AG04450 (cell line): ENCODE measurements around the gene SLC35G6. TPM values are rescaled to one million over a fixed set of nuclear protein-coding genes. Genes with fewer than 3 reads are reported as not detected.

Experiments used
- CTCF ChIA-PET: fragments of 300-600, 350-600 bp; formaldehyde crosslinking; extraction: SDS; loops from one replicate; lab custom pipeline; 2022; ENCODE audit warnings: antibody characterized with exemption, inconsistent platforms; lab: Charles Lee
- POLR2A ChIA-PET: fragments of 350-600 bp; formaldehyde crosslinking; extraction: SDS; loops from one replicate; lab custom pipeline; 2021; ENCODE audit warnings: antibody characterized with exemption, inconsistent platforms; lab: Yijun Ruan, JAX
- DNase-seq: peaks from one replicate; pipeline ENCODE4 v3.0.0-alpha.2; 2011; ENCODE audit warnings: low read depth, low spot score
- H3K27ac ChIP-seq: one replicate; pipeline ENCODE4 v1.5.1; 2012; ENCODE audit warnings: low read depth, low read length, control low read depth
- H3K27me3 ChIP-seq: one replicate; pipeline ENCODE4 v1.6.0; 2012; ENCODE audit warnings: low read length; ENCODE audit not compliant: control insufficient read depth, insufficient read depth
- H3K4me3 ChIP-seq: 2 replicates; pipeline ENCODE4 v1.5.1; 2011; ENCODE audit warnings: mild to moderate bottlenecking, low read depth, low read length, control low read depth
- H3K9me3 ChIP-seq: 2 replicates; pipeline ENCODE4 v1.5.1; 2012; ENCODE audit warnings: low read length; ENCODE audit not compliant: control insufficient read depth, insufficient read depth
- CTCF ChIP-seq: IDR thresholded peaks from 2 replicates; pipeline ENCODE4 v1.5.1; 2011; ENCODE audit warnings: low read depth, low read length, control low read depth, inconsistent platforms
- polyA plus RNA-seq: library from polyadenylated mRNA; depleted of rRNA; stranded (reverse); fragments of >200 nt; gene quantifications from 2 replicates; pipeline ENCODE4 v1.2.3, GENCODE V29; 2011

The SLC35G6 gene
- polyA plus RNA-seq, 1 experiment, result not detected

GRCh38 chr17:7511108-7511507 is 29.9 kb downstream of the SLC35G6 start:
- ChIA-PET CTCF (no interaction called here), POLR2A (interaction anchor here (0.6 kb wide), 1 partner anchor 8 kb away, joined by 5 read pairs; no protein-coding TSS in a partner anchor)
- Histone ChIP-seq H3K9me3 (no peaks in the 10 kb centered on the region), H3K27ac (no peak overlapping the region), H3K4me3 (no peak overlapping the region), H3K27me3 (no peaks in the 10 kb centered on the region)
- no peak for TF ChIP-seq CTCF
- DNase-seq, result no peak

GRCh38 chr17:7512105-7512504 is 30.9 kb downstream of the SLC35G6 start:
- H3K27ac ChIP-seq, result no peak overlapping the region
- CTCF ChIA-PET, result no interaction called here
- TF ChIP-seq CTCF, result no peak
- no peaks in the 10 kb centered on the region for H3K27me3 ChIP-seq
- no peak for DNase-seq
- H3K9me3 ChIP-seq, result no peaks in the 10 kb centered on the region
- POLR2A ChIA-PET, result no interaction called here
- H3K4me3 ChIP-seq, result no peak overlapping the region

GRCh38 chr17:7512824-7513540 is 31.7 kb downstream of the SLC35G6 start:
- Histone ChIP-seq H3K9me3 (no peaks in the 10 kb centered on the region), H3K27ac (no peak overlapping the region), H3K27me3 (no peaks in the 10 kb centered on the region), H3K4me3 (no peak overlapping the region)
- DNase-seq, result no peak
- ChIA-PET CTCF (interaction anchor here (0.5 to 5.8 kb wide), 6 partner anchors 8 to 618 kb away, joined by 3 to 116 read pairs (median 14); partner anchors contain the start of genes SENP3, SOX15 and TNFSF13), POLR2A (interaction anchor here (0.6 to 1.2 kb wide), 2 partner anchors 29 to 691 kb away, joined by 3 to 4 read pairs; partner anchors contain the start of gene POLR2A)
- no peak for TF ChIP-seq CTCF

GRCh38 chr17:7513850-7514419 is 32.7 kb downstream of the SLC35G6 start:
- POLR2A ChIA-PET, result interaction anchor here (1.9 kb wide), 1 partner anchor 47 kb away, joined by 7 read pairs; no protein-coding TSS in a partner anchor
- Histone ChIP-seq H3K27me3 (no peaks in the 10 kb centered on the region), H3K27ac (no peak overlapping the region), H3K4me3 (no peak overlapping the region), H3K9me3 (no peaks in the 10 kb centered on the region)
- DNase-seq, result no peak
- CTCF ChIA-PET, result interaction anchor here (0.6 to 5.8 kb wide), 26 partner anchors 9 to 174 kb away, joined by 3 to 116 read pairs (median 5); partner anchors contain the start of genes SENP3, SOX15, TMEM256 and TNFSF13
- TF ChIP-seq CTCF, result no peak
